MCF 10A (cell line): Measurements from ENCODE around the gene ERI2. TPM values are rescaled to one million over a fixed set of nuclear protein-coding genes. Genes with fewer than 3 reads are reported as not detected.

Source experiments
- BruUV-seq: library from RNA; stranded (reverse); fragments of 400-500 nt; replicated peaks from 2 replicates; lab custom pipeline; 2021; lab: Mats Ljungman, UMichigan
- CTCF ChIA-PET: fragments of 300-600 bp; sonication (Branson Sonifier 250); formaldehyde crosslinking; extraction: SDS; loops from one replicate; lab custom pipeline; 2021; ENCODE audit warnings: antibody characterized with exemption, inconsistent platforms; lab: Yijun Ruan, JAX
- POLR2A ChIA-PET: fragments of 300-600, 350-650 bp; sonication (Branson Sonifier 250); formaldehyde crosslinking; extraction: SDS; loops from one replicate; lab custom pipeline; 2020; ENCODE audit warnings: antibody characterized with exemption, inconsistent platforms; lab: Yijun Ruan, JAX
- DNase-seq: peaks from one replicate; pipeline ENCODE4 v3.0.0-alpha.2; 2018; ENCODE audit not compliant: unreplicated experiment
- H3K27ac Mint-ChIP-seq: one replicate; pipeline ENCODE4 v1.8.0; 2022; ENCODE audit warnings: mild to moderate bottlenecking, low read depth, mixed read lengths; ENCODE audit not compliant: unreplicated experiment
- H3K27me3 Mint-ChIP-seq: one replicate; pipeline ENCODE4 v1.8.0; 2022; ENCODE audit warnings: mixed read lengths; ENCODE audit not compliant: insufficient read depth, unreplicated experiment
- H3K36me3 Mint-ChIP-seq: one replicate; pipeline ENCODE4 v1.8.0; 2022; ENCODE audit warnings: mild to moderate bottlenecking, moderate library complexity, mixed read lengths; ENCODE audit not compliant: insufficient read depth, unreplicated experiment
- H3K4me1 Mint-ChIP-seq: one replicate; pipeline ENCODE4 v1.8.0; 2022; ENCODE audit warnings: mixed read lengths; ENCODE audit not compliant: insufficient read depth, unreplicated experiment
- H3K4me3 Mint-ChIP-seq: one replicate; pipeline ENCODE4 v1.8.0; 2022; ENCODE audit warnings: mild to moderate bottlenecking, moderate library complexity, mixed read lengths; ENCODE audit not compliant: unreplicated experiment
- H3K9me3 Mint-ChIP-seq: one replicate; pipeline ENCODE4 v1.8.0; 2022; ENCODE audit warnings: mixed read lengths; ENCODE audit not compliant: unreplicated experiment
- intact Hi-C: fragments of 100-400 bp; cut with micrococcal nuclease; formaldehyde crosslinking; loops from 2 replicates; pipeline ENCODE4 v1.14.1; 2022
- total RNA-seq: library from RNA; stranded (reverse); gene quantifications from 2 replicates; pipeline ENCODE4 v1.2.3, GENCODE V29; 2022
- TF ChIP-seq, protein P1 (sequence below): fragments of 200-600 bp; IDR thresholded peaks from one replicate; pipeline ENCODE4 v1.8.0; 2022; ENCODE audit warnings: antibody characterized with exemption, mild to moderate bottlenecking; ENCODE audit not compliant: unreplicated experiment

ERI2 gene
- total RNA-seq, 1 experiment from 2014 or later, result 26.8 TPM

DNA sequence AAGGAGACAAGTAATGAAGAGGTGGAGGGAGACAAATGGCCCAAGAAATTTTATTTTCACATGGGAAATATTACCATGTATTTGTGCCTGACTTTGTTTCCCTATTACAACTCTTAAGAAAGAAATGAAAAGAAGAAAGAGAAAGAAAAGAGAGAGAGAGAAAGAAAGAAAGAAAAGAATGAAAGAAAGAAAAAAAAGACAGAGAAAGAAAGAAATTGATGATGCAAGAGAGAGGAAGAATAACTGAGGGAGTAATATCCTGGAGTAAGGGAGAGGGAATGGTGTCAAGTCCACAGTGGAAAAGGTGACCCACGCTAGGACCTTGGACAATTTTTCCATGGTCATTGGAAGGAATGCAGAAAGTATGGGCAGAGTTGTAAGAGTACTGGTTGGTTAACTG lies 52.5 kb downstream of the ERI2 start:
- Mint-ChIP-seq H3K9me3 (no peaks in the 10 kb centered on the region), H3K27ac (no peak overlapping the region), H3K4me1 (no peaks in the 10 kb centered on the region), H3K4me3 (no peak overlapping the region), H3K27me3 (peaks cover 39% of the 10 kb centered on the region), H3K36me3 (peaks cover 6% of the 10 kb centered on the region)
- ChIA-PET CTCF (interaction anchor here (0.6 kb wide), 1 partner anchor 435 kb away, joined by 3 read pairs; no protein-coding TSS in a partner anchor), POLR2A (interaction anchor here (1.3 kb wide), 1 partner anchor 12 kb away, joined by 3 read pairs; the partner anchor contains the start of gene THUMPD1)
- DNase-seq, result no peak
- intact Hi-C loops, result no loop called here
- no TSS peak for BruUV-seq
- TF ChIP-seq, protein P1, sequence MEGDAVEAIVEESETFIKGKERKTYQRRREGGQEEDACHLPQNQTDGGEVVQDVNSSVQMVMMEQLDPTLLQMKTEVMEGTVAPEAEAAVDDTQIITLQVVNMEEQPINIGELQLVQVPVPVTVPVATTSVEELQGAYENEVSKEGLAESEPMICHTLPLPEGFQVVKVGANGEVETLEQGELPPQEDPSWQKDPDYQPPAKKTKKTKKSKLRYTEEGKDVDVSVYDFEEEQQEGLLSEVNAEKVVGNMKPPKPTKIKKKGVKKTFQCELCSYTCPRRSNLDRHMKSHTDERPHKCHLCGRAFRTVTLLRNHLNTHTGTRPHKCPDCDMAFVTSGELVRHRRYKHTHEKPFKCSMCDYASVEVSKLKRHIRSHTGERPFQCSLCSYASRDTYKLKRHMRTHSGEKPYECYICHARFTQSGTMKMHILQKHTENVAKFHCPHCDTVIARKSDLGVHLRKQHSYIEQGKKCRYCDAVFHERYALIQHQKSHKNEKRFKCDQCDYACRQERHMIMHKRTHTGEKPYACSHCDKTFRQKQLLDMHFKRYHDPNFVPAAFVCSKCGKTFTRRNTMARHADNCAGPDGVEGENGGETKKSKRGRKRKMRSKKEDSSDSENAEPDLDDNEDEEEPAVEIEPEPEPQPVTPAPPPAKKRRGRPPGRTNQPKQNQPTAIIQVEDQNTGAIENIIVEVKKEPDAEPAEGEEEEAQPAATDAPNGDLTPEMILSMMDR, result no peak

DNA sequence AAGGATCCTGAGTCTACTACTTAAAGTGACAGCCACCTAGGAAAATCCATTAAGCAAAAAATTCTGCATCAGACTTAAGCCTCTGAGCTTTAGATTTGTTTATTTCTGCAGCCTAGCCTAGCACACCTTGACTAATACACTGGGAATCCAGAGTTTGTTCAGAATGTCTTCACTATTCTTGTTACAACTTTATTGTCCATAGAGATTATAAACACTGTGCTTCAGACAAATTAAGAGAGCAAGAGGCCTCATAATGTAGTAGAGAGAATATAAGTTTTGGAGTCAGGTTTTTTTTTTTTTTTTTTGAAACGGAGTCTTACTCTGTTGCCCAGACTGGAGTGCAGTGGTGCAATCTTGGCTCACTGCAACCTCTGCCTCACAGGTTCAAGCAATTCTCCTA lies 55.7 kb downstream of the ERI2 start:
- Mint-ChIP-seq H3K9me3 (peaks cover 10% of the 10 kb centered on the region), H3K27ac (no peak overlapping the region), H3K4me3 (no peak overlapping the region), H3K4me1 (no peaks in the 10 kb centered on the region), H3K36me3 (peaks cover 6% of the 10 kb centered on the region), H3K27me3 (peaks cover 39% of the 10 kb centered on the region)
- intact Hi-C loops, result no loop called here
- DNase-seq, result no peak
- ChIA-PET POLR2A (no interaction called here), CTCF (interaction anchor here (1.6 kb wide), 1 partner anchor 75 kb away, joined by 3 read pairs; no protein-coding TSS in a partner anchor)
- TF ChIP-seq, protein P1, result no peak
- BruUV-seq, result no TSS peak

DNA sequence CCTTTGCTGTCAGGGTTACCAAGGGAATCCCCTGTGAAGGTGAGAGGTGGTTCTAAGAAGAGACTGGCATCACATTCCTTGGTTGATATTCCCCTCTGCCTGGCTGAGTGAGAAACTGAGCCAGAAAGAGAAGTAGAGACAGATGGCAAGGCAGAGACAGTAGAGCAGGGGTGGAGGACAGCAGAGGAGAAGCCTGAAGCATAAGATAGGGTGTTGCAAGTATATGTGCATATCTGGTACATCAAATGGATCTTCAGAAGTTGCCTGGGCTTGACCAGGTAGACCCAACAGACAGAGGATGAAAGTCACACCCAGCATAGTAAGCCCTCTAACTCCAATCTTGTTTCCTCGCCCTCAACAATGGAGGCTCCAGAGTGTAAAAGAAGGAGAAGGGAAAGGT lies 56.8 kb downstream of the ERI2 start:
- peaks cover 31% of the 10 kb centered on the region for H3K27me3 Mint-ChIP-seq
- H3K4me1 Mint-ChIP-seq, result no peaks in the 10 kb centered on the region
- no peak overlapping the region for H3K27ac Mint-ChIP-seq
- TF ChIP-seq, protein P1, result no peak
- ChIA-PET POLR2A (no interaction called here), CTCF (interaction anchor here (1.3 kb wide), 1 partner anchor 9 kb away, joined by 3 read pairs; no protein-coding TSS in a partner anchor)
- H3K4me3 Mint-ChIP-seq, result no peak overlapping the region
- intact Hi-C loops, result no loop called here
- H3K36me3 Mint-ChIP-seq, result peaks cover 6% of the 10 kb centered on the region
- no peak for DNase-seq
- no TSS peak for BruUV-seq
- H3K9me3 Mint-ChIP-seq, result peaks cover 10% of the 10 kb centered on the region

DNA sequence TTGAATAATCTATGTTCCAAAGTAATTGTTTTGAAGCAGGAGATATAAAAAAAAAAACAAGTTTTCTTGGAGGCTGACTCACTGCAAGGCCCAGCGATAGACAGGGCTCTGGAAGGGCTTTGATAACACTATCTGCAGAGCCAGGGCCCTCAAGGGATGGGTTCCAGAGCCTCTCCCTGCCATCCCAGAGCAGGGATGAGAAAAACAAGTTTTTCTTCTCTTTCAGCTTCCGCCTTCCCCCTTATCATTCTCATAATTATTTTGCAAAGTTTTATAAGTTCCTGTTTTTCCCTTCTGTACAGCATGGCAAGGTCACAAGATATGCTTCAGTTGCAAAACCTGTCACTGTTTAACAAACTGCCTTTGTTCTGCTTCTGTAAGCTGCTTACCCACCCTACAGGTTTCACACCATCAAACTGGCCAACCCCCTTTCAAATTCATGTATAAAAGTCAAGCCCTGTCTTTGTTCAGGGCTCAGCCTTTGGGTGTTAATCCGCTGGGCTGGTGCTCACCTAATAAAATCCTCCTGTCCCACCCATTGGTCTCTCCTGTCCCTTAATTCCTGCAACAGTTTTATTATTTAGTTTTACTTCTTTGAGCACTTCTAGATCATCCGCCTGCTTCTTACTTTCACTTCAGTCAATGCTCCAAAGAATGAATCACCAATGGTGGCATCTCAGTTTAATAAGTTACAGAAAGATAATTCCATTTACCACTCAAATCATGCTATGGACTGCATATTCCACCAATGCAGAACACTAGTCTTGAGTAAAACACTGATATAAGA lies 59.0 kb downstream of the ERI2 start:
- H3K4me1 Mint-ChIP-seq, result no peaks in the 10 kb centered on the region
- no peak overlapping the region for H3K4me3 Mint-ChIP-seq
- H3K27me3 Mint-ChIP-seq, result peaks cover 9% of the 10 kb centered on the region
- no peak overlapping the region for H3K27ac Mint-ChIP-seq
- DNase-seq, result no peak
- H3K36me3 Mint-ChIP-seq, result peaks cover 6% of the 10 kb centered on the region
- ChIA-PET CTCF (interaction anchor here (1.1 kb wide), 1 partner anchor 28 kb away, joined by 3 read pairs; no protein-coding TSS in a partner anchor), POLR2A (no interaction called here)
- H3K9me3 Mint-ChIP-seq, result peaks cover 10% of the 10 kb centered on the region
- no TSS peak for BruUV-seq
- TF ChIP-seq, protein P1, result no peak
- intact Hi-C loops, result no loop called here
